H1 (cell line): ENCODE results near the gene BCAS3. TPM values are rescaled to one million over a fixed set of nuclear protein-coding genes. Genes with fewer than 3 reads are reported as not detected.

ENCODE experiments used
- CTCF ChIA-PET: fragments of 300-600 bp; sonication (Branson Sonifier 250); formaldehyde crosslinking; loops from one replicate; lab custom pipeline; 2021; ENCODE audit not compliant: partially characterized antibody; lab: Charles Lee
- POLR2A ChIA-PET: fragments of 300-600 bp; sonication (Branson Sonifier 250); formaldehyde crosslinking; loops from one replicate; lab custom pipeline; 2021; ENCODE audit warnings: inconsistent platforms; ENCODE audit not compliant: partially characterized antibody; lab: Charles Lee
- DNase-seq, 2 experiments: peaks; one replicate each; pipeline versions ENCODE4 v3.0.0 to v3.0.0-alpha.2; 2010 to 2022; ENCODE audit warnings: low spot score in 2 of 2, low read depth in 1 of 2, mixed read lengths in 1 of 2
- FAIRE-seq: peaks from 2 replicates; lab custom pipeline; 2011; peaks lifted over from hg19 to GRCh38; lab: Jason Lieb, UNC
- H2AFZ ChIP-seq: 2 replicates; pipeline ENCODE4 v1.8.1; 2012; ENCODE audit warnings: low read length, inconsistent platforms
- H2AK5ac ChIP-seq: 2 replicates; pipeline ENCODE4 v1.6.1; 2013; ENCODE audit warnings: low read depth, low read length
- H2BK120ac ChIP-seq: replicated peaks from 2 replicates; pipeline ENCODE3; 2013; ENCODE audit warnings: low read depth, low read length, inconsistent platforms
- H2BK12ac ChIP-seq: 2 replicates; pipeline ENCODE4 v1.6.1; 2013; ENCODE audit warnings: low read depth, low read length
- H2BK15ac ChIP-seq: 2 replicates; pipeline ENCODE4 v1.6.1; 2013; ENCODE audit warnings: low read length
- H2BK20ac ChIP-seq: 2 replicates; pipeline ENCODE4 v1.6.1; 2013; ENCODE audit warnings: low read length
- H2BK5ac ChIP-seq: 2 replicates; pipeline ENCODE4 v1.6.1; 2013; ENCODE audit warnings: low read depth, low read length
- H3K14ac ChIP-seq: 2 replicates; pipeline ENCODE4 v1.6.1; 2013; ENCODE audit warnings: inconsistent platforms; ENCODE audit not compliant: insufficient read length
- H3K18ac ChIP-seq: 2 replicates; pipeline ENCODE4 v1.6.1; 2013; ENCODE audit warnings: low read length; ENCODE audit errors: extremely low read depth
- H3K23ac ChIP-seq: 2 replicates; pipeline ENCODE4 v1.6.1; 2013; ENCODE audit warnings: inconsistent platforms; ENCODE audit not compliant: insufficient read length
- H3K23me2 ChIP-seq: 2 replicates; pipeline ENCODE4 v1.6.1; 2013; ENCODE audit warnings: low read depth, low read length
- H3K27ac ChIP-seq: 2 replicates; pipeline ENCODE4 v1.6.1; 2011; ENCODE audit warnings: low read depth, low read length, inconsistent platforms
- H3K27me3 ChIP-seq, 4 experiments: replicated peaks in 1 of 4; 1 replicate in 1 of 4; 2 replicates in 3 of 4; pipeline versions ENCODE4 v1.6.1 to v1.8.1; 2011 to 2013; ENCODE audit warnings: low read length in 3 of 4, mild to moderate bottlenecking in 3 of 4, inconsistent platforms in 2 of 4, mixed read lengths in 2 of 4, moderate library complexity in 1 of 4; ENCODE audit not compliant: control insufficient read depth in 3 of 4, insufficient read depth in 3 of 4; ENCODE audit errors: extremely low read depth in 1 of 4
- H3K36me3 ChIP-seq, 4 experiments: 2 replicates each; pipeline versions ENCODE4 v1.6.1 to v1.8.1; 2011 to 2013; ENCODE audit warnings: mild to moderate bottlenecking in 4 of 4, low read length in 3 of 4, moderate library complexity in 2 of 4, control low read depth in 1 of 4, inconsistent platforms in 1 of 4; ENCODE audit not compliant: insufficient read depth in 4 of 4, control insufficient read depth in 2 of 4
- H3K4ac ChIP-seq: replicated peaks from 2 replicates; pipeline ENCODE3; 2013; ENCODE audit warnings: low read length, low read depth, mixed read lengths, inconsistent platforms; ENCODE audit not compliant: insufficient read length
- H3K4me1 ChIP-seq, 4 experiments: replicated peaks in 1 of 4; 1 replicate in 1 of 4; 2 replicates in 3 of 4; pipeline versions ENCODE4 v1.6.1 to v1.8.1; 2011 to 2013; ENCODE audit warnings: low read length in 3 of 4, inconsistent platforms in 2 of 4, mixed read lengths in 1 of 4; ENCODE audit not compliant: insufficient read depth in 4 of 4, control insufficient read depth in 3 of 4
- H3K4me2 ChIP-seq, 2 experiments: 2 replicates each; pipeline versions ENCODE4 v1.6.1 to v1.8.1; 2011 to 2013; ENCODE audit warnings: low read depth in 2 of 2, low read length in 2 of 2, control low read depth in 1 of 2, inconsistent platforms in 1 of 2, mild to moderate bottlenecking in 1 of 2; ENCODE audit not compliant: insufficient read depth in 1 of 2
- H3K4me3 ChIP-seq, 4 experiments: fragments of 200-600, 300-600 bp in 1 of 4; sonication (generic), shearing (Covaris generic), sonication (Bioruptor Twin) in 1 of 4; 2 replicates each; pipeline versions ENCODE4 v1.5.1 to v1.8.1; 2011 to 2016; ENCODE audit warnings: low read length in 4 of 4, low read depth in 3 of 4, control low read depth in 2 of 4, inconsistent platforms in 2 of 4, mild to moderate bottlenecking in 2 of 4, mixed read lengths in 1 of 4, moderate library complexity in 1 of 4; ENCODE audit not compliant: insufficient read depth in 2 of 4; ENCODE audit errors: extremely low read depth in 1 of 4
- H3K56ac ChIP-seq: replicated peaks from 2 replicates; pipeline ENCODE3; 2013; ENCODE audit warnings: low read depth, mild to moderate bottlenecking, mixed read lengths, low read length, inconsistent platforms; ENCODE audit not compliant: insufficient read length
- H3K79me1 ChIP-seq: 2 replicates; pipeline ENCODE4 v1.6.1; 2013; ENCODE audit warnings: low read depth, low read length, control low read depth
- H3K79me2 ChIP-seq, 2 experiments: 2 replicates each; pipeline versions ENCODE4 v1.6.1 to v1.8.1; 2012 to 2013; ENCODE audit warnings: low read length in 2 of 2, mild to moderate bottlenecking in 2 of 2, inconsistent platforms in 1 of 2; ENCODE audit not compliant: insufficient read depth in 2 of 2, control insufficient read depth in 1 of 2
- H3K9ac ChIP-seq, 4 experiments: replicated peaks in 1 of 4; 1 replicate in 1 of 4; 2 replicates in 3 of 4; pipeline versions ENCODE4 v1.6.1 to v1.8.1; 2011 to 2013; ENCODE audit warnings: low read depth in 3 of 4, low read length in 3 of 4, control low read depth in 2 of 4, mild to moderate bottlenecking in 2 of 4, moderate library complexity in 2 of 4, inconsistent platforms in 1 of 4; ENCODE audit errors: extremely low read depth in 1 of 4
- H3K9me3 ChIP-seq, 2 experiments: 2 replicates each; pipeline versions ENCODE4 v1.6.1 to v1.8.1; 2012 to 2013; ENCODE audit warnings: mild to moderate bottlenecking in 2 of 2, moderate library complexity in 2 of 2, control low read depth in 1 of 2, inconsistent platforms in 1 of 2, low read depth in 1 of 2, low read length in 1 of 2, mixed read lengths in 1 of 2; ENCODE audit not compliant: insufficient read depth in 2 of 2
- H4K20me1 ChIP-seq, 2 experiments: replicated peaks in 1 of 2; 2 replicates each; pipeline versions ENCODE3 to v1.8.1; 2011 to 2013; ENCODE audit warnings: inconsistent platforms in 2 of 2, low read length in 2 of 2, mild to moderate bottlenecking in 1 of 2; ENCODE audit not compliant: insufficient read depth in 2 of 2, control insufficient read depth in 1 of 2
- H4K5ac ChIP-seq: 2 replicates; pipeline ENCODE4 v1.6.1; 2013; ENCODE audit warnings: low read length, low read depth, mixed read lengths, inconsistent platforms; ENCODE audit not compliant: insufficient read length
- H4K8ac ChIP-seq: 2 replicates; pipeline ENCODE4 v1.8.0; 2013; ENCODE audit warnings: mild to moderate bottlenecking, moderate library complexity, low read length, inconsistent platforms; ENCODE audit not compliant: insufficient read depth; ENCODE audit errors: extremely low read depth
- H4K91ac ChIP-seq: replicated peaks from 2 replicates; pipeline ENCODE3; 2013; ENCODE audit warnings: low read length, mixed read lengths, inconsistent platforms; ENCODE audit not compliant: insufficient read length
- EP300 ChIP-seq, 2 experiments: IDR thresholded peaks; 1 replicate in 1 of 2; 2 replicates in 1 of 2; pipeline ENCODE4 v1.6.1; 2011 to 2012; ENCODE audit warnings: low read depth in 2 of 2, low read length in 2 of 2, mild to moderate bottlenecking in 2 of 2, borderline replicate concordance in 1 of 2, inconsistent platforms in 1 of 2, moderate library complexity in 1 of 2
- HDAC2 ChIP-seq, 2 experiments: fragments of 300-600 bp in 1 of 2; sonication (generic) in 1 of 2; IDR thresholded peaks; 2 replicates each; pipeline ENCODE4 v1.6.1; 2011 to 2012; ENCODE audit warnings: low read depth in 2 of 2, low read length in 2 of 2, mild to moderate bottlenecking in 2 of 2, moderate library complexity in 2 of 2, borderline replicate concordance in 1 of 2, inconsistent platforms in 1 of 2
- NRF1 ChIP-seq: IDR thresholded peaks from 2 replicates; pipeline ENCODE4 v1.6.1; 2011; ENCODE audit warnings: mild to moderate bottlenecking, low read depth, low read length, improper control_type of control experiment
- TAF1 ChIP-seq: IDR thresholded peaks from 2 replicates; pipeline ENCODE4 v1.6.1; 2011; ENCODE audit warnings: mild to moderate bottlenecking, low read depth, low read length
- WGBS, 2 experiments: shearing (Covaris generic) in 1 of 2; methylation state at CpG; one replicate each; pipeline versions ENCODE4 v1.1.6 to v1.1.7; 2013 to 2015; ENCODE audit warnings: low lambda C conversion rate in 2 of 2, mixed read lengths in 2 of 2, inconsistent platforms in 1 of 2, low coverage in 1 of 2, missing lambda C conversion rate in 1 of 2; ENCODE audit not compliant: insufficient replicate concordance in 2 of 2, insufficient coverage in 1 of 2, insufficient read length in 1 of 2; ENCODE audit errors: extremely low coverage in 1 of 2, missing lambda C conversion rate in 1 of 2; 5-methylcytosine and 5-hydroxymethylcytosine counted together
- polyA plus RNA-seq, 7 experiments: library from polyadenylated mRNA; depleted of rRNA in 3 of 7; stranded (reverse) in 5 of 7; unstranded in 2 of 7; fragments of >200 nt in 5 of 7; fragments of 200-250 nt in 2 of 7; gene quantifications; 1 replicate in 5 of 7; 2 replicates in 1 of 7; 4 replicates in 1 of 7; pipeline versions ENCODE4 v1.2.1 to v1.2.3, GENCODE V29; 2011 to 2013; ENCODE audit warnings: missing spikeins in 2 of 7, mixed read lengths in 2 of 7
- total RNA-seq: library from RNA; stranded (reverse); fragmentation: NEBNext Ultra II Directional; extraction: Animal tissue kit (Norgen Biotek cat#: 25700); gene quantifications from 2 replicates; pipeline ENCODE4 v1.2.1, GENCODE V29; 2021

The BCAS3 gene
- total and polyA plus RNA-seq, 2 of the 8 experiments (the other 6 are each of a cell fraction or from before 2014, with no cell fraction given) = 9.9 to 13.3 TPM

DNA sequence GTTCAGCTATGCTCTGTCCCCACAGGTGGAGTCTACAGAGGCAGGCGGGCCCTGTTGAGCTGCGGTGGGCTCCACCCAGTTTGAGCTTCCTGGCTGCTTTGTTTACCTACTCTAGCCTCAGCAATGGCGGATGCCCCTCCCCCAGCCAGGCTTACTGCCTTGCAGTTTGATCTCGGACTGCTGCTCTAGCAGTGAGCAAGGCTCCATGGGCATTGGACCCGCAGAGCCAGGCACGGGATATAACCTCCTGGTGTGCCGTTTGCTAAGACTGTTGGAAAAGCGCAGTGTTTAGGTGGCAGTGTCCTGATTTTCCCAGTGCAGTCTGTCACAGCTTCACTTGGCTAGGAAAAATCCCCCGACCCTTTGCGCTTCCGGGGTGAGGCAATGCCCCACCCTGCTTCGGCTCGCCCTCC, 89.1 kb downstream of the BCAS3 start:
- Histone ChIP-seq H3K14ac (no peak overlapping the region), H4K20me1 (no peaks in the 10 kb centered on the region), H3K9ac (no peak overlapping the region), H2AK5ac (no peak overlapping the region), H3K27ac (no peak overlapping the region), H3K27me3 (no peaks in the 10 kb centered on the region), H3K4me3 (no peak overlapping the region), H3K56ac (no peak overlapping the region), H3K79me2 (no peaks in the 10 kb centered on the region), H3K79me1 (no peaks in the 10 kb centered on the region), H2BK5ac (no peak overlapping the region), H2BK12ac (no peak overlapping the region; the same call in 1 of the 2 replicates), H3K23me2 (no peaks in the 10 kb centered on the region), H2AFZ (no peak overlapping the region), H2BK120ac (no peak overlapping the region), H3K36me3 (no peaks in the 10 kb centered on the region), H4K91ac (no peak overlapping the region), H3K4me2 (no peak overlapping the region), H3K18ac (peak overlapping the region; percentile 60; the same call in 1 of the 2 replicates), H3K9me3 (peaks cover 0 to 7% of the 10 kb centered on the region in 2 experiments; a peak in 1 of 4 replicates), H2BK15ac (no peak overlapping the region), H4K8ac (no peak overlapping the region; the same call in 1 of the 2 replicates), H4K5ac (no peak overlapping the region), H2BK20ac (no peak overlapping the region), H3K4ac (no peak overlapping the region), H3K23ac (no peak overlapping the region), H3K4me1 (no peaks in the 10 kb centered on the region)
- ChIA-PET POLR2A (no interaction called here), CTCF (no interaction called here)
- 96% methylated on average over 12 of the region's 13 CpGs; no CpG with 5 or more reads in 1 of the 2 experiments for WGBS, 2 experiments
- DNase-seq (no peak), FAIRE-seq (no peak)
- TF ChIP-seq EP300 (IDR thresholded peaks at IDR 0.05; ENCODE audit: borderline replicate concordance in 1 of 2, low read depth in 2 of 2, low read length in 2 of 2) = no peak
- TF ChIP-seq TAF1 = no peak
- no peak for TF ChIP-seq NRF1
- no peak for TF ChIP-seq HDAC2 (IDR thresholded peaks at IDR 0.05; ENCODE audit: borderline replicate concordance in 1 of 2, low read depth in 2 of 2, low read length in 2 of 2)
